Right renal pelvis (tissue), 4 donors: ENCODE data around the gene SLC30A5. TPM values are rescaled to one million over a fixed set of nuclear protein-coding genes. Genes with fewer than 3 reads are reported as not detected.
"Not testable (repeated sequence)": the region's sequence is repeated elsewhere in the genome, so short reads cannot be mapped to it uniquely, and the experiment has no call there.

Experiments
- DNase-seq, 4 donors: peaks; one replicate each; pipeline ENCODE4 v3.0.0-alpha.2; 2013; ENCODE audit warnings: low read depth in 4 of 4, low spot score in 3 of 4, missing footprints in 1 of 4
- polyA plus RNA-seq, 4 donors: library from polyadenylated mRNA; unstranded; fragments of 120-200 nt; gene quantifications; one replicate each; pipeline ENCODE4 v1.2.1, GENCODE V29; 2013; ENCODE audit not compliant: insufficient read length in 4 of 4

Gene SLC30A5
- 100 to 1,000 TPM in 2 of 4 donors, 10 to 100 TPM in 2; 93.0 to 107 (median 101) TPM for polyA plus RNA-seq

GRCh38 chr5:69093771-69094482 is at the start of gene SLC30A5:
TSS of gene SLC30A5 (plus strand) at chr5:69094014. CDS start at chr5:69094256, 242 bp downstream.
- DNase-seq, result peak; percentile 96 to 99 (median 98)

GRCh38 chr5:69045213-69045612 is 48.6 kb upstream of the SLC30A5 start:
- DNase-seq, result not testable (repeated sequence)

- no peak for DNase-seq
Measured at GRCh38 chr5:69046375-69046957, 47.3 kb upstream of the SLC30A5 start.

- no peak for DNase-seq
Measured at GRCh38 chr5:69048230-69048629, 45.6 kb upstream of the SLC30A5 start.

- DNase-seq, result no peak
Measured at GRCh38 chr5:69049151-69049550, 44.7 kb upstream of the SLC30A5 start.

GRCh38 chr5:69049796-69050195 is 44.0 kb upstream of the SLC30A5 start:
- no peak for DNase-seq

GRCh38 chr5:69050214-69050613 is 43.6 kb upstream of the SLC30A5 start:
- no peak for DNase-seq

GRCh38 chr5:69052181-69052580 is 41.6 kb upstream of the SLC30A5 start:
- no peak for DNase-seq

- DNase-seq, result no peak
Measured at GRCh38 chr5:69074664-69075521, 18.9 kb upstream of the SLC30A5 start.

GRCh38 chr5:69075522-69076179 is 18.2 kb upstream of the SLC30A5 start:
- DNase-seq, result no peak

- DNase-seq, result no peak
Measured at GRCh38 chr5:69078921-69079540, 14.8 kb upstream of the SLC30A5 start.

- no peak for DNase-seq
Measured at GRCh38 chr5:69079556-69079955, 14.3 kb upstream of the SLC30A5 start.

- DNase-seq, result no peak
Measured at GRCh38 chr5:69083412-69083811, 10.4 kb upstream of the SLC30A5 start.

- no peak for DNase-seq
Measured at GRCh38 chr5:69084195-69084594, 9.6 kb upstream of the SLC30A5 start.

- no peak for DNase-seq
Measured at GRCh38 chr5:69084903-69085302, 8.9 kb upstream of the SLC30A5 start.

- no peak for DNase-seq
Measured at GRCh38 chr5:69086206-69086605, 7.6 kb upstream of the SLC30A5 start.

GRCh38 chr5:69088006-69088405 is 5.8 kb upstream of the SLC30A5 start:
- not testable (repeated sequence) for DNase-seq

- no peak for DNase-seq
Measured at GRCh38 chr5:69090158-69090557, 3.7 kb upstream of the SLC30A5 start.

- DNase-seq, result no peak
Measured at GRCh38 chr5:69091771-69092170, 2.0 kb upstream of the SLC30A5 start.

GRCh38 chr5:69092969-69093368 is 845 bp upstream of the SLC30A5 start:
- no peak for DNase-seq
